CD4-positive, alpha-beta T cell treated with Interleukin-17A for 4 hours (primary cell): ENCODE measurements around the gene IL11.
"Not testable (repeated sequence)": the region's sequence is repeated elsewhere in the genome, so short reads cannot be mapped to it uniquely, and the experiment has no call there.

Experiments
- DNase-seq: peaks from one replicate; pipeline ENCODE4 v3.0.0-alpha.2; 2020; ENCODE audit warnings: mixed read lengths

Gene IL11

GRCh38 chr19:55370305-55370988 is at the start of gene IL11:
Gene IL11 (minus strand): TSS chr19:55370463. CDS start chr19:55370310, 153 bp downstream.
- DNase-seq, result no peak

- DNase-seq, result no peak
Observed at GRCh38 chr19:55419624-55420236, 49.5 kb upstream of the IL11 start.

GRCh38 chr19:55419103-55419502 is 48.8 kb upstream of the IL11 start:
- no peak for DNase-seq

- peak; percentile 72 for DNase-seq
Observed at GRCh38 chr19:55418185-55418584, 47.9 kb upstream of the IL11 start.

GRCh38 chr19:55410168-55410567 is 39.9 kb upstream of the IL11 start:
- DNase-seq, result no peak

- not testable (repeated sequence) for DNase-seq
Observed at GRCh38 chr19:55409179-55409578, 38.9 kb upstream of the IL11 start.

GRCh38 chr19:55408533-55408872 is 38.2 kb upstream of the IL11 start:
- DNase-seq, result no peak

GRCh38 chr19:55407800-55408532 is 37.7 kb upstream of the IL11 start:
- DNase-seq, result peak; percentile 97

GRCh38 chr19:55407550-55407799 is 37.2 kb upstream of the IL11 start, which contains the start of gene UBE2S:
Gene UBE2S (minus strand): TSS chr19:55407788. CDS start chr19:55407589, 199 bp downstream.
- DNase-seq, result not testable (repeated sequence)

- peak; percentile 46 for DNase-seq
Observed at GRCh38 chr19:55406826-55407549, 36.7 kb upstream of the IL11 start.

GRCh38 chr19:55406091-55406825 is 36.0 kb upstream of the IL11 start:
- DNase-seq, result no peak

- no peak for DNase-seq
Observed at GRCh38 chr19:55405638-55406037, 35.4 kb upstream of the IL11 start.

- no peak for DNase-seq
Observed at GRCh38 chr19:55402509-55402908, 32.2 kb upstream of the IL11 start.

GRCh38 chr19:55401390-55401789 is 31.1 kb upstream of the IL11 start:
- DNase-seq, result not testable (repeated sequence)

- no peak for DNase-seq
Observed at GRCh38 chr19:55400281-55401087, 30.2 kb upstream of the IL11 start.

- DNase-seq, result no peak
Observed at GRCh38 chr19:55398200-55398925, 28.1 kb upstream of the IL11 start.

- no peak for DNase-seq
Observed at GRCh38 chr19:55392820-55393761, 22.8 kb upstream of the IL11 start.

GRCh38 chr19:55391702-55392615 is 21.7 kb upstream of the IL11 start:
- DNase-seq, result no peak

- no peak for DNase-seq
Observed at GRCh38 chr19:55391191-55391670, 21.0 kb upstream of the IL11 start.
